HepG2 (cell line): ENCODE data around the gene MSANTD2. TPM values are rescaled to one million over a fixed set of nuclear protein-coding genes. Genes with fewer than 3 reads are reported as not detected.

ENCODE experiments used
- ATF5 ChIP-seq: sonication (generic); formaldehyde crosslinking; IDR thresholded peaks from 2 replicates; pipeline ENCODE4 v1.4.0; 2020; ENCODE audit warnings: mild to moderate bottlenecking, low read depth, missing genetic modification reagents
- FOXJ3 ChIP-seq: sonication (generic); formaldehyde crosslinking; IDR thresholded peaks from 2 replicates; pipeline ENCODE4 v1.4.0; 2020; ENCODE audit warnings: missing genetic modification reagents, mild to moderate bottlenecking, borderline replicate concordance
- JARID2 ChIP-seq: sonication (generic); formaldehyde crosslinking; IDR thresholded peaks from 2 replicates; pipeline ENCODE4 v1.8.1; 2023; ENCODE audit warnings: missing genetic modification reagents, inconsistent platforms; ENCODE audit not compliant: insufficient replicate concordance
- KDM2A ChIP-seq: sonication (generic); formaldehyde crosslinking; IDR thresholded peaks from 2 replicates; pipeline ENCODE4 v1.4.0; 2020; ENCODE audit warnings: low read depth, missing genetic modification reagents, borderline replicate concordance
- KIAA2018 ChIP-seq: sonication (generic); formaldehyde crosslinking; IDR thresholded peaks from 2 replicates; pipeline ENCODE4 v1.5.0; 2020; ENCODE audit warnings: mild to moderate bottlenecking, missing genetic modification reagents, borderline replicate concordance
- MXD4 ChIP-seq: IDR thresholded peaks from 2 replicates; pipeline ENCODE4 v1.6.1; 2016; ENCODE audit warnings: mild to moderate bottlenecking, missing biosample characterization, missing genetic modification reagents
- MZF1 ChIP-seq: sonication (generic); formaldehyde crosslinking; IDR thresholded peaks from 2 replicates; pipeline ENCODE4 v1.8.1; 2023; ENCODE audit warnings: mild to moderate bottlenecking, missing genetic modification reagents, borderline replicate concordance
- SMAD9 ChIP-seq: sonication (generic); formaldehyde crosslinking; IDR thresholded peaks from 2 replicates; pipeline ENCODE4 v1.5.1; 2020; ENCODE audit warnings: mild to moderate bottlenecking, missing genetic modification reagents
- TEAD3 ChIP-seq: optimal IDR thresholded peaks from 2 replicates; pipeline ENCODE3; 2016; ENCODE audit warnings: borderline replicate concordance
- YEATS4 ChIP-seq: sonication (generic); formaldehyde crosslinking; IDR thresholded peaks from 2 replicates; pipeline ENCODE4 v1.4.0; 2020; ENCODE audit warnings: missing genetic modification reagents, borderline replicate concordance
- ZNF329 ChIP-seq: sonication (generic); formaldehyde crosslinking; IDR thresholded peaks from 2 replicates; pipeline ENCODE4 v1.9.0; 2021; ENCODE audit warnings: low read depth, mild to moderate bottlenecking, missing genetic modification reagents
- ZNF354B ChIP-seq: sonication (generic); formaldehyde crosslinking; IDR thresholded peaks from 2 replicates; pipeline ENCODE4 v1.8.0; 2022; ENCODE audit warnings: mild to moderate bottlenecking, missing genetic modification reagents
- ZNF451 ChIP-seq: sonication (generic); formaldehyde crosslinking; IDR thresholded peaks from 2 replicates; pipeline ENCODE4 v1.5.0; 2020; ENCODE audit warnings: mild to moderate bottlenecking, missing genetic modification reagents
- polyA plus RNA-seq, 8 experiments: library from polyadenylated mRNA; depleted of rRNA in 3 of 8; stranded (reverse) in 7 of 8; unstranded in 1 of 8; fragments of >200 nt; fragmentation: Illumina TruSeq in 4 of 8; extraction: Trizol in 4 of 8; gene quantifications; 2 replicates each; pipeline versions ENCODE4 v1.2.1 to v1.2.3, GENCODE V29; 2011 to 2016; ENCODE audit warnings: low read depth in 4 of 8, missing spikeins in 1 of 8, mixed read lengths in 1 of 8; ENCODE audit not compliant: insufficient read depth in 1 of 8
- total RNA-seq, 5 experiments: library from RNA; depleted of rRNA; stranded (reverse); fragments of >200 nt; fragmentation: Illumina TruSeq; extraction: Trizol; gene quantifications; 2 replicates each; pipeline ENCODE4 v1.2.3, GENCODE V29; 2016; ENCODE audit warnings: low read depth in 1 of 5

The MSANTD2 gene
- total and polyA plus RNA-seq, 2 of the 13 experiments (the other 11 are each of a cell fraction or from before 2014, with no cell fraction given): 8.7 to 10.1 TPM

- TF ChIP-seq KIAA2018 (no peak), ATF5 (no peak), SMAD9 (no peak), MXD4 (CRISPR knock-in tag) (no peak), YEATS4 (CRISPR knock-in tag) (no peak), KDM2A (no peak), JARID2 (CRISPR knock-in tag) (no peak), ZNF451 (CRISPR knock-in tag) (no peak), TEAD3 (CRISPR knock-in tag) (no peak), FOXJ3 (CRISPR knock-in tag) (no peak), MZF1 (CRISPR knock-in tag) (no peak), ZNF329 (no peak), ZNF354B (CRISPR knock-in tag) (no peak)
These were observed 7.6 kb upstream of the MSANTD2 start (continued) for GRCh38 chr11:124807660-124808270.
